Right lobe of liver (tissue), 4 donors: ENCODE measurements around the gene UBA3.

Experiments
- POLR2A ChIP-seq: fragments of 450-650 bp; IDR thresholded peaks from one replicate; pipeline ENCODE4 v1.6.1; 2017; ENCODE audit warnings: antibody characterized with exemption, mild to moderate bottlenecking
- TF ChIP-seq, protein P1 (sequence below), 4 donors: fragments of 200-600 bp in 3 of 4; fragments of 450-650 bp in 1 of 4; IDR thresholded peaks; one replicate each; pipeline versions ENCODE4 v1.5.1 to v1.8.0; 2016 to 2022; ENCODE audit warnings: antibody characterized with exemption in 4 of 4, mild to moderate bottlenecking in 2 of 4
- donor health status: DM: no; HTN: no; CAD: no.
- donor health status: DM: no; HTN: no; CAD: no.
- donor health status: DM: no; HTN: yes; CAD: no.

DNA sequence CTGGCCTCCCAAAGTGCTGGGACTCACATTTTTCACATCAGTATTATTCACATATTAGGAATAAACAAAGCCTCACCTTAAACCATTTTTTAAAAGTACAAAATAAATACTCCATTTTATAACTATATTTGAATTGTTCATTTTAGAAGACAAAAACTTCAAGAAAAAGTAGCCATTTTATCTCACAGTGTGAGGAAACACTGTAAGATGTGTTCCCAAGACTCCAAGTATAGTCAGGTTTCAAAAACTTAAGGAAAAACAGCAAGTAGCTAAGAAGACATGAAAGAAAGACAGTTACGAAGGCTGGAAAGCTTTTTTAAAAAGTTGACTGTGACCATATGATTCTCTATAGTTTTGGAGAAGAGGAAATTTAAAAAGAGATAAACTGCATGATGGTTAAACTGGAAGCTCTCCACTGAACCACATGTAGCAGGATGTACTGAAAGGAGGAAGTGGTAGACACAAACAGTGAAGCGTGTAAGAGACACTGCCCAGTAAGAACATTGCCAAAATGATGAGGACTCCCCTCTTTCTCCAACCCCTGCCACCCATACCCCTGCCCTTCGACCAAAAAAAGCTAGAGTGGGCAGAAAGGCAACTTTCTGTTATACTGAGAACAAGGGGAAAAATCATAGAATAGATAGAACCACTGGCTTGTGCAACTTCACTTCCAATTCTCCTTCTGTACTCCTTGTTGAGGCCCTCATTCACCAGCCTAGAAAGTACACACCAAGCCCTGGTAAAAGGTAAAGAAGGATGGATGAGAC, 21.8 kb downstream of the UBA3 start:
- TF ChIP-seq, protein P1, sequence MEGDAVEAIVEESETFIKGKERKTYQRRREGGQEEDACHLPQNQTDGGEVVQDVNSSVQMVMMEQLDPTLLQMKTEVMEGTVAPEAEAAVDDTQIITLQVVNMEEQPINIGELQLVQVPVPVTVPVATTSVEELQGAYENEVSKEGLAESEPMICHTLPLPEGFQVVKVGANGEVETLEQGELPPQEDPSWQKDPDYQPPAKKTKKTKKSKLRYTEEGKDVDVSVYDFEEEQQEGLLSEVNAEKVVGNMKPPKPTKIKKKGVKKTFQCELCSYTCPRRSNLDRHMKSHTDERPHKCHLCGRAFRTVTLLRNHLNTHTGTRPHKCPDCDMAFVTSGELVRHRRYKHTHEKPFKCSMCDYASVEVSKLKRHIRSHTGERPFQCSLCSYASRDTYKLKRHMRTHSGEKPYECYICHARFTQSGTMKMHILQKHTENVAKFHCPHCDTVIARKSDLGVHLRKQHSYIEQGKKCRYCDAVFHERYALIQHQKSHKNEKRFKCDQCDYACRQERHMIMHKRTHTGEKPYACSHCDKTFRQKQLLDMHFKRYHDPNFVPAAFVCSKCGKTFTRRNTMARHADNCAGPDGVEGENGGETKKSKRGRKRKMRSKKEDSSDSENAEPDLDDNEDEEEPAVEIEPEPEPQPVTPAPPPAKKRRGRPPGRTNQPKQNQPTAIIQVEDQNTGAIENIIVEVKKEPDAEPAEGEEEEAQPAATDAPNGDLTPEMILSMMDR (IDR thresholded peaks at IDR 0.05) = no peak
- no peak for TF ChIP-seq POLR2A
